Caki2 (cell line): ENCODE measurements around the gene P2RX2. TPM values are rescaled to one million over a fixed set of nuclear protein-coding genes. Genes with fewer than 3 reads are reported as not detected.
A peak's percentile ranks its signal among the peaks of the same experiment; 100 is the strongest.

ENCODE experiments used
- DNase-seq: peaks from one replicate; pipeline ENCODE4 v3.0.0-alpha.2; 2015; ENCODE audit warnings: low read depth
- in situ Hi-C: cut with HindIII; loops from 2 replicates; pipeline ENCODE4 v1.10.0; 2016; ENCODE audit warnings: low sequenced_read_pairs, low pct_unique_long_range_greater_than_20kb, mixed read lengths
- total RNA-seq: library from RNA; depleted of rRNA; stranded (reverse); fragments of >200 nt; shearing (Covaris generic); gene quantifications from 2 replicates; pipeline ENCODE4 v1.2.3, GENCODE V29; 2014; ENCODE audit warnings: low replicate concordance

Gene P2RX2
- total RNA-seq, 1 experiment from 2014 or later = not detected

- in situ Hi-C loops = no loop called here
- no peak for DNase-seq
Observed at GRCh38 chr12:132624910-132625630, 6.5 kb downstream of the P2RX2 start.

- in situ Hi-C loops = no loop called here
- DNase-seq = no peak
Observed at GRCh38 chr12:132625731-132626430, 7.3 kb downstream of the P2RX2 start.

- in situ Hi-C loops = no loop called here
- DNase-seq = no peak
Observed at GRCh38 chr12:132629330-132629729, 10.8 kb downstream of the P2RX2 start.

GRCh38 chr12:132630672-132631071, 12.1 kb downstream of the P2RX2 start:
- in situ Hi-C loops = no loop called here
- DNase-seq = no peak

- in situ Hi-C loops = no loop called here
- no peak for DNase-seq
Observed at GRCh38 chr12:132631666-132632065, 13.1 kb downstream of the P2RX2 start.

GRCh38 chr12:132632521-132633228, 14.1 kb downstream of the P2RX2 start:
- in situ Hi-C loops = no loop called here
- DNase-seq = no peak

GRCh38 chr12:132633398-132633797, 14.8 kb downstream of the P2RX2 start:
- no peak for DNase-seq
- in situ Hi-C loops = no loop called here

GRCh38 chr12:132633901-132634300, 15.3 kb downstream of the P2RX2 start:
- in situ Hi-C loops = no loop called here
- DNase-seq = no peak

- DNase-seq = no peak
- in situ Hi-C loops = no loop called here
Observed at GRCh38 chr12:132634411-132634990, 15.9 kb downstream of the P2RX2 start.

- in situ Hi-C loops = no loop called here
- DNase-seq = no peak
Observed at GRCh38 chr12:132635076-132635955, 16.7 kb downstream of the P2RX2 start.

GRCh38 chr12:132637811-132638210, 19.2 kb downstream of the P2RX2 start:
- in situ Hi-C loops = no loop called here
- no peak for DNase-seq

- peak; percentile 44 for DNase-seq
- in situ Hi-C loops = no loop called here
Observed at GRCh38 chr12:132638541-132639408, 20.2 kb downstream of the P2RX2 start.

GRCh38 chr12:132639956-132640520, 21.5 kb downstream of the P2RX2 start:
- in situ Hi-C loops = no loop called here
- DNase-seq = no peak

- no peak for DNase-seq
- in situ Hi-C loops = no loop called here
Observed at GRCh38 chr12:132640936-132641335, 22.4 kb downstream of the P2RX2 start.

GRCh38 chr12:132641811-132642650, 23.5 kb downstream of the P2RX2 start:
- no peak for DNase-seq
- in situ Hi-C loops = no loop called here
